MM.1S (cell line): ENCODE data around the gene DAG1.

Source experiments
- DNase-seq: peaks from one replicate; pipeline ENCODE4 v3.0.0-alpha.2; 2015
- H2AFZ ChIP-seq: fragments of 300-600 bp; sonication (generic); 2 replicates; pipeline ENCODE4 v1.6.0; 2016; ENCODE audit warnings: antibody characterized with exemption, low read length
- H3F3A ChIP-seq: fragments of 300-600 bp; sonication (generic); 2 replicates; pipeline ENCODE4 v1.6.1; 2016; ENCODE audit warnings: mild to moderate bottlenecking, antibody characterized with exemption, low read length, moderate library complexity, mixed read lengths; ENCODE audit not compliant: insufficient read depth
- H3K27ac ChIP-seq: fragments of 300-600 bp; sonication (generic); 2 replicates; pipeline ENCODE4 v1.5.1; 2016; ENCODE audit warnings: mild to moderate bottlenecking, low read length
- H3K27me3 ChIP-seq: fragments of 300-600 bp; sonication (generic); replicated peaks from 2 replicates; pipeline ENCODE4 v1.6.0; 2016; ENCODE audit warnings: low read length; ENCODE audit not compliant: insufficient read depth
- H3K36me3 ChIP-seq: fragments of 300-600 bp; sonication (generic); replicated peaks from 2 replicates; pipeline ENCODE4 v1.6.1; 2016; ENCODE audit warnings: mild to moderate bottlenecking, low read length, mixed read lengths; ENCODE audit not compliant: insufficient read depth
- H3K4me1 ChIP-seq: fragments of 300-600 bp; sonication (generic); 2 replicates; pipeline ENCODE4 v1.6.1; 2016; ENCODE audit warnings: low read length, mixed read lengths
- H3K4me2 ChIP-seq: fragments of 300-600 bp; sonication (generic); 2 replicates; pipeline ENCODE4 v1.6.0; 2016; ENCODE audit warnings: low read depth, low read length
- H3K4me3 ChIP-seq: fragments of 300-600 bp; sonication (generic); 2 replicates; pipeline ENCODE4 v1.5.1; 2016; ENCODE audit warnings: low read length, mixed read lengths
- H3K79me2 ChIP-seq: fragments of 300-600 bp; sonication (generic); 2 replicates; pipeline ENCODE4 v1.6.1; 2016; ENCODE audit warnings: mixed run types, low read length, mixed read lengths
- H3K9ac ChIP-seq: fragments of 300-600 bp; sonication (generic); 2 replicates; pipeline ENCODE4 v1.6.1; 2016; ENCODE audit warnings: low read length, mixed read lengths
- H3K9me2 ChIP-seq: fragments of 300-600 bp; sonication (generic); replicated peaks from 2 replicates; pipeline ENCODE4 v1.6.1; 2016; ENCODE audit warnings: mild to moderate bottlenecking, low read length, mixed read lengths; ENCODE audit not compliant: insufficient read depth
- H3K9me3 ChIP-seq: fragments of 300-600 bp; sonication (generic); replicated peaks from 2 replicates; pipeline ENCODE4 v1.6.1; 2016; ENCODE audit warnings: mild to moderate bottlenecking, low read length, mixed read lengths; ENCODE audit not compliant: insufficient read depth
- H4K20me1 ChIP-seq: fragments of 300-600 bp; sonication (generic); 2 replicates; pipeline ENCODE4 v1.6.1; 2016; ENCODE audit warnings: mild to moderate bottlenecking, low read length, moderate library complexity, mixed read lengths; ENCODE audit not compliant: insufficient read depth
- CTCF ChIP-seq: fragments of 300-600 bp; sonication (generic); IDR thresholded peaks from 2 replicates; pipeline ENCODE4 v1.5.1; 2016; ENCODE audit warnings: antibody characterized with exemption, low read length, mixed read lengths
- EZH2 ChIP-seq: fragments of 300-600 bp; sonication (generic); optimal IDR thresholded peaks from 2 replicates; pipeline ENCODE3; 2017; ENCODE audit warnings: low read depth, mild to moderate bottlenecking, antibody characterized with exemption, low read length, mixed read lengths
- EZH2phosphoT487 ChIP-seq: fragments of 300-600 bp; sonication (generic); IDR thresholded peaks from 2 replicates; pipeline ENCODE4 v1.6.1; 2018; ENCODE audit warnings: antibody characterized with exemption, low read length

Gene DAG1

GRCh38 chr3:49531715-49532114 lies 61.6 kb downstream of the DAG1 start:
- Histone ChIP-seq H3K4me1 (no peaks in the 10 kb centered on the region), H3K27me3 (no peaks in the 10 kb centered on the region), H2AFZ (no peak overlapping the region), H3K36me3 (no peaks in the 10 kb centered on the region), H3K27ac (no peak overlapping the region), H3K79me2 (no peaks in the 10 kb centered on the region), H4K20me1 (no peaks in the 10 kb centered on the region), H3K9me2 (no peaks in the 10 kb centered on the region), H3K9me3 (no peaks in the 10 kb centered on the region), H3F3A (no peaks in the 10 kb centered on the region), H3K4me3 (no peak overlapping the region), H3K9ac (no peak overlapping the region), H3K4me2 (no peak overlapping the region)
- no peak for TF ChIP-seq EZH2phosphoT487
- no peak for TF ChIP-seq CTCF
- no peak for TF ChIP-seq EZH2
- no peak for DNase-seq

DNA sequence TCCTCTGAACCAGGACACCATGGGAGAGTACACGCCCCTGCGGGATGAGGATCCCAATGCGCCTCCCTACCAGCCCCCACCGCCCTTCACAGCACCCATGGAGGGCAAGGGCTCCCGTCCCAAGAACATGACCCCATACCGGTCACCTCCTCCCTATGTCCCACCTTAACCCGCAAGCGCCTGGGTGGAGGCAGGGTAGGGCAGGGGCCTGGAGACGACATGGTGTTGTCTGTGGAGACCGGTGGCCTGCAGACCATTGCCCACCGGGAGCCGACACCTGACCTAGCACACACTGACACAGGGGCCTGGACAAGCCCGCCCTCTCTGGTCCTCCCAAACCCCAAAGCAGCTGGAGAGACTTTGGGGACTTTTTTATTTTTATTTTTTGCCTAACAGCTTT lies 63.0 kb downstream of the DAG1 start:
- Histone ChIP-seq H3K36me3 (no peaks in the 10 kb centered on the region), H3F3A (no peaks in the 10 kb centered on the region), H3K4me3 (no peak overlapping the region), H4K20me1 (no peaks in the 10 kb centered on the region), H3K9ac (no peak overlapping the region), H2AFZ (no peak overlapping the region), H3K79me2 (no peaks in the 10 kb centered on the region), H3K9me2 (no peaks in the 10 kb centered on the region), H3K27me3 (no peaks in the 10 kb centered on the region), H3K9me3 (no peaks in the 10 kb centered on the region), H3K4me1 (no peaks in the 10 kb centered on the region), H3K27ac (no peak overlapping the region), H3K4me2 (no peak overlapping the region)
- no peak for DNase-seq
- no peak for TF ChIP-seq EZH2
- no peak for TF ChIP-seq EZH2phosphoT487
- TF ChIP-seq CTCF: no peak

GRCh38 chr3:49533786-49534519 lies 63.9 kb downstream of the DAG1 start:
- no peak overlapping the region for H3K4me2 ChIP-seq
- no peaks in the 10 kb centered on the region for H3F3A ChIP-seq
- no peaks in the 10 kb centered on the region for H3K4me1 ChIP-seq
- H4K20me1 ChIP-seq: no peaks in the 10 kb centered on the region
- no peak overlapping the region for H3K9ac ChIP-seq
- no peaks in the 10 kb centered on the region for H3K9me3 ChIP-seq
- H3K36me3 ChIP-seq: no peaks in the 10 kb centered on the region
- H3K79me2 ChIP-seq: no peaks in the 10 kb centered on the region
- no peak overlapping the region for H2AFZ ChIP-seq
- no peak overlapping the region for H3K4me3 ChIP-seq
- no peaks in the 10 kb centered on the region for H3K9me2 ChIP-seq
- DNase-seq: no peak
- TF ChIP-seq EZH2: no peak
- no peak for TF ChIP-seq CTCF
- TF ChIP-seq EZH2phosphoT487: no peak
- no peaks in the 10 kb centered on the region for H3K27me3 ChIP-seq
- no peak overlapping the region for H3K27ac ChIP-seq
